HL-60 (cell line): ENCODE measurements around the gene SLC35E3.
A peak's percentile ranks its signal among the peaks of the same experiment; 100 is the strongest.

ENCODE experiments used
- GABPA ChIP-seq: IDR thresholded peaks from 2 replicates; pipeline ENCODE4 v1.6.1; 2012; ENCODE audit warnings: low read depth
- POLR2AphosphoS5 ChIP-seq: IDR thresholded peaks from 2 replicates; pipeline ENCODE4 v1.6.1; 2012; ENCODE audit warnings: low read depth
- SPI1 ChIP-seq: IDR thresholded peaks from 2 replicates; pipeline ENCODE4 v1.6.1; 2012; ENCODE audit warnings: low read depth, mild to moderate bottlenecking, borderline replicate concordance
- TF ChIP-seq, protein P1 (sequence below): IDR thresholded peaks from one replicate; pipeline ENCODE4 v1.5.1; 2011; ENCODE audit warnings: low read length, control low read depth, inconsistent platforms; ENCODE audit not compliant: insufficient read depth
- TF ChIP-seq, protein P2 (sequence below): IDR thresholded peaks from 2 replicates; pipeline ENCODE4 v1.6.1; 2012; ENCODE audit warnings: low read depth; ENCODE audit not compliant: insufficient replicate concordance

DNA sequence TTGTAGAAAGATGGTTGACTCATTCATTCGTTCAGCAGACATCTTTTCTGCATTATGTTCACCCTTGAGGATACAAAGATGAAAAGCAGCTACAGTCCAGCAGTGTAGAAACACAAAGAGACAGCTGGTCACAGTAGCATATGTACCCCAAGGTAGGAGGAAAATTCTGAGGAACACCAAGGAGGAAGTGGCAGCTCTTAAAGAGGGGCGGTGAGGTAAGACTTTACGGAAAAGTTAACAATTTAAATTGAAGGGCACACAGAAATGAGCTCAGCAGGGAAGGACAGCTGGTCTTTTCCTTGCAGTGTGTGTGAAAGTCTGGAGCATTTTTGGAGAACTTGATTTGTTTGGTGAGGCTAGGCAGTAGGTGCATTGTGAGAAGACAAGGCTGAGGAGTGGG is 3.5 kb downstream of the SLC35E3 start:
- TF ChIP-seq, protein P1, sequence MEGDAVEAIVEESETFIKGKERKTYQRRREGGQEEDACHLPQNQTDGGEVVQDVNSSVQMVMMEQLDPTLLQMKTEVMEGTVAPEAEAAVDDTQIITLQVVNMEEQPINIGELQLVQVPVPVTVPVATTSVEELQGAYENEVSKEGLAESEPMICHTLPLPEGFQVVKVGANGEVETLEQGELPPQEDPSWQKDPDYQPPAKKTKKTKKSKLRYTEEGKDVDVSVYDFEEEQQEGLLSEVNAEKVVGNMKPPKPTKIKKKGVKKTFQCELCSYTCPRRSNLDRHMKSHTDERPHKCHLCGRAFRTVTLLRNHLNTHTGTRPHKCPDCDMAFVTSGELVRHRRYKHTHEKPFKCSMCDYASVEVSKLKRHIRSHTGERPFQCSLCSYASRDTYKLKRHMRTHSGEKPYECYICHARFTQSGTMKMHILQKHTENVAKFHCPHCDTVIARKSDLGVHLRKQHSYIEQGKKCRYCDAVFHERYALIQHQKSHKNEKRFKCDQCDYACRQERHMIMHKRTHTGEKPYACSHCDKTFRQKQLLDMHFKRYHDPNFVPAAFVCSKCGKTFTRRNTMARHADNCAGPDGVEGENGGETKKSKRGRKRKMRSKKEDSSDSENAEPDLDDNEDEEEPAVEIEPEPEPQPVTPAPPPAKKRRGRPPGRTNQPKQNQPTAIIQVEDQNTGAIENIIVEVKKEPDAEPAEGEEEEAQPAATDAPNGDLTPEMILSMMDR: no peak
- TF ChIP-seq, protein P2, sequence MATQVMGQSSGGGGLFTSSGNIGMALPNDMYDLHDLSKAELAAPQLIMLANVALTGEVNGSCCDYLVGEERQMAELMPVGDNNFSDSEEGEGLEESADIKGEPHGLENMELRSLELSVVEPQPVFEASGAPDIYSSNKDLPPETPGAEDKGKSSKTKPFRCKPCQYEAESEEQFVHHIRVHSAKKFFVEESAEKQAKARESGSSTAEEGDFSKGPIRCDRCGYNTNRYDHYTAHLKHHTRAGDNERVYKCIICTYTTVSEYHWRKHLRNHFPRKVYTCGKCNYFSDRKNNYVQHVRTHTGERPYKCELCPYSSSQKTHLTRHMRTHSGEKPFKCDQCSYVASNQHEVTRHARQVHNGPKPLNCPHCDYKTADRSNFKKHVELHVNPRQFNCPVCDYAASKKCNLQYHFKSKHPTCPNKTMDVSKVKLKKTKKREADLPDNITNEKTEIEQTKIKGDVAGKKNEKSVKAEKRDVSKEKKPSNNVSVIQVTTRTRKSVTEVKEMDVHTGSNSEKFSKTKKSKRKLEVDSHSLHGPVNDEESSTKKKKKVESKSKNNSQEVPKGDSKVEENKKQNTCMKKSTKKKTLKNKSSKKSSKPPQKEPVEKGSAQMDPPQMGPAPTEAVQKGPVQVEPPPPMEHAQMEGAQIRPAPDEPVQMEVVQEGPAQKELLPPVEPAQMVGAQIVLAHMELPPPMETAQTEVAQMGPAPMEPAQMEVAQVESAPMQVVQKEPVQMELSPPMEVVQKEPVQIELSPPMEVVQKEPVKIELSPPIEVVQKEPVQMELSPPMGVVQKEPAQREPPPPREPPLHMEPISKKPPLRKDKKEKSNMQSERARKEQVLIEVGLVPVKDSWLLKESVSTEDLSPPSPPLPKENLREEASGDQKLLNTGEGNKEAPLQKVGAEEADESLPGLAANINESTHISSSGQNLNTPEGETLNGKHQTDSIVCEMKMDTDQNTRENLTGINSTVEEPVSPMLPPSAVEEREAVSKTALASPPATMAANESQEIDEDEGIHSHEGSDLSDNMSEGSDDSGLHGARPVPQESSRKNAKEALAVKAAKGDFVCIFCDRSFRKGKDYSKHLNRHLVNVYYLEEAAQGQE: no peak
- no peak for TF ChIP-seq POLR2AphosphoS5
- no peak for TF ChIP-seq GABPA
- TF ChIP-seq SPI1: peak; percentile 58; the same call in 1 of the 2 replicates
